Measurements from ENCODE around the gene SLC35A2. TPM values are rescaled to one million over a fixed set of nuclear protein-coding genes. Genes with fewer than 3 reads are reported as not detected.

Gene SLC35A2
- 10 to 100 TPM; 30.4 to 37.3 (median 33.0) TPM for polyA plus RNA-seq (ENCODE audit: insufficient read length in 4 of 4)

- DNase-seq (ENCODE audit: low read depth in 4 of 4, low spot score in 2 of 4) = peak in 2 of 4 donors; percentile 63 to 70
Measured at GRCh38 chrX:48911412-48912182, at the start of gene SLC35A2. Gene SLC35A2, minus strand, starts transcription at chrX:48911646. Its CDS starts 10 bp downstream, at chrX:48911636.

DNA sequence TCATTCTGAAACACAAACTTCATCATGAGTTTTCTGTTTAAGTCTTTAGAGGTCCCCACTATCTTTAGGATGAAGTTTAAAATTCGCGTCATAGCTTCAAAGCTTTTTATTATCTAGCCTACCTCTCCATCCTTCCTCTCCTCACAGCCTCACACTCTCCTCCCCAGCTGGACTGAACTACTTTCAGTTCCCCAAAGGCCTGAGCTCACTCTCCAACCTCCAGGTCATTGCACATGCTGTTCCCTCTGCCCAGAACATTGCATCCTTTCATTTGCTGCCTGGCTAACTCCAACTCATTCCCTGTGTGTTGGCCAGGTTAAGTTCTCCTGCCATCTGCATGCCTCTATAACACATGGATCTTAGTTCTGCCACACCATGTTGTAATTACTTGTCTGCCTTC lies 48.8 kb upstream of the SLC35A2 start:
- no peak for DNase-seq (ENCODE audit: low read depth in 4 of 4, low spot score in 2 of 4)

DNA sequence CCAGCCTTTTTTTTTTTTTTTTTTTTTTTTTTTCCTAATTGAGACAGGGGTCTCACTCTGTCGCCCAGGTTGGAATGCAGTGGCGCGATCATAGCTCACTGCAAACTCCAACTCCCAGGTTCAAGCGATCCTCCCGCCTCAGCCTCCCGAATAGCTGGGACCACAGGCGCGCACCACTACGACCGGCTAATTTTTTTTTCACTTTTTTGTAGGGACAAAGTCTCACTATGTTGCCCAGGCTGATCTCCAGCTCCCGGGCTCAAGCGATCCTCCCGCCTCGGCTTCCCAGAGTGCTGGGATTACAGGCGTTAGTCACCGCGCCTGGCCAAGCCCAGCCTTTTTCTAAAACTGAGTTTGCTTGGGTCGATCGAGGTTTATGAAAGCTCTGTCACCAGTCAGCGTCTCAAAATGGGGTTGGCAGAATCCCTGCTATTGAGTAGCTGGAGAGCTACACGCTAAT lies 47.2 kb upstream of the SLC35A2 start:
- DNase-seq (ENCODE audit: low read depth in 4 of 4, low spot score in 2 of 4) = no peak

- peak; percentile 89 to 94 (median 92) for DNase-seq (ENCODE audit: low read depth in 4 of 4, low spot score in 2 of 4)
Measured at GRCh38 chrX:48957827-48958634, 46.6 kb upstream of the SLC35A2 start.

DNA sequence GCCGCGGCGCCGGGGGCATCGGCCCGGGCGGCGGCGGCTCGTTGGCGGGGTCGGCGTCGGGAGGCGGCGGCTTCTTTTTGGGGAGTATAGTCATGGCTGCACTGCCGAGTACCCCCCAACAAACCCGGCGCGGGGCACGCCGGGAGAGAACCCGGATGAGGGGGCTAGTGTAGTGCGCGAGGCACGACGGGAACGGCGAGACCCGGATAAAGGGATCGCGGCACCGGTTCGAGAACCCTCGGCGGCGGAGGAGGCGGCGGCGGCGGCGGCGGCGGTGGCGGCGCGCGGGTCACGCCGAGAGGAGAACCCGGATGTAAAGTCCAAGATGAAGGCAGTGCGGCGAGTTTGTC lies 46.0 kb upstream of the SLC35A2 start, which contains the start of gene OTUD5:
Gene OTUD5, minus strand, starts transcription at position 131 of the 350 bp plus-strand sequence. Its CDS starts 37 bp downstream, at position 94.
- DNase-seq (ENCODE audit: low read depth in 4 of 4, low spot score in 2 of 4) = no peak

DNA sequence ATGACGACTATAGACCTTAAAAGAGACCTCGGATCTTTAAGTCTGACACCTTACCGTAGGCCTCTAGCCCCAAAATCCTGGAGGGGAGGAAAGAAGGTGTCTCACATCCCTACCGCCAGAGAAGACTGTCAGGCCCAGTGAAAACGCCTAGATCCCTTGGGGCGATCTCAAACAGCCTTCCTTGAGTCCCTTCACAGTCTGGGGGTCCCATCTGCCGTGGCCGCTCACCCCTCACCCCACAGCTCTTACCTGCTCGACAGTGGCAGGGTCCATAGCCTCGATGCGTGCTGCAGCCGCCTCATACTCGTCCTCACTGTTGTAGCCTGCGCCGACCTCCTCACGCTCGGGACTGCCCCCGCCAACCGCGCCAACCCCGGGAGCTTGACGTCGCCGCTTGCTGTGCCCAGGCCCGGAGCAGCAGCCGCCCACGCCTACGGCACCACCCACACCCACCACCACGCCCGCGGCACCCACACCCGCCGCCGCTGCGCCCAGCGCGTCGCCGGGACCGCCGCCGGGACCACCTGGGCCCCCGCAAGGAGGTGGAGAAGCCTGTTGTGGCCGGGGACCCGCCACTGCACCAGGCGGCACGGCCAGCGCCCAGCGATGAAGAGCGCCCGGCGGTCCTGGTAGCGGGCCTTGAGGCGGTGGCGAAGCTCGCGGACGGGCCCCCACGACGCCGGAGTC lies 45.4 kb upstream of the SLC35A2 start:
- DNase-seq (ENCODE audit: low read depth in 4 of 4, low spot score in 2 of 4) = no peak

DNA sequence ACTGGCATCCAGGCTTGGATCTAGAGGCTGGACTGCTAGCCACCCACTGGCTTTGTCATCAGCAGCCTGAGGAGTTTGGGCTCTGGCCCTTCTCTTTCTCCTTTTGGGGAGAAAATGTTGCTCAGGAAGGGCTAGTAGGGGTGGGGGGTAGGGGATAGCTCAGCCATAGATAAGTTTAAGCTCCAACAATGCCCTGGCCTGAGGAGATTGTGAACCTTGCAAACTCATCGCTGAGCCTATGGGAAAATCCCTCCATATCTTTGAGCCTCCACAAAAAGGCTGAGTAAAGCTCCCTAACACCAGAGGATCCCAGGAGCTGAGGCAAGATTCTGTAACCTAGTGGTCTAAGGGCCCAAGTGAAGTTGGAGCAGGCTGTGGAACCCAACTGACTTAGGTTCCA lies 37.1 kb upstream of the SLC35A2 start:
- DNase-seq (ENCODE audit: low read depth in 4 of 4, low spot score in 2 of 4) = no peak

DNA sequence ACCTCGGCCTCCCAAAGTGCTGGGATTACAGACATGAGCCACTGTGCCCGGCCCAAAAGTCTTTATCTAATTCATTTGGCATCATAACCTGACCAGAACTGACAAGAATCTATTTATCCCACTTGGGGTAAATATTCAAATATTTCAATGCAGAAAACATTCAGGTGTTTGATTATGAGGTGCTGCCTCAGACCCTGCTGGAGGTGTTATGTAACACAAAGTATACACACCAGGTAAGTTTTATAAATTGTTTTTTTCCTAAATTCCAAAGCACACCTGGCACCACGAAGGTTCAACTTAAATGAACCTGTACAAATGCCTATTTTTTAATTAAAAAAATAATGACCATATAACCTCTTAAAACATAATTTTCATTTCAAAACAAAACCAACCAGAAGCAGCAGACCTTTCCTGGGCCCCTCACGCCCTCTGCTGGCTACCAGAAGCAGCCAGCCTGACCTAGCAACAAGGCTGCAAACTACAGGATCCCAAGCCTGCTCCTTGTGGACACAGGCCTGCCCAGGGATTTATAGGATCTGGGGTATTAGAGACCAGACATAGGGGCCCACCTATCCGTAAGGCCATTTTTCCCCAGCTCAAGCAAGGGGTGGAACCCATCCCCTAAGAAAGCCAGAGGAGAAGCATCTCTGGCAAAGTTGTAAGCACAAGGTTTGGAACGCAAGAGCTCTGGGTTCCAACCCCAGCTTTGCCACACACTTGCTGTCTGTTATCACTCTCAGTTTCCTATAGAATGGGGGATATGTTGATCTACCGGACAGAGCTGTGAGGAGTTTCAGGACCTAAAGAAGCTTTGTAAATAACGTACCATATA lies 34.3 kb upstream of the SLC35A2 start:
- no peak for DNase-seq (ENCODE audit: low read depth in 4 of 4, low spot score in 2 of 4)

GRCh38 chrX:48942895-48943294 lies 31.4 kb upstream of the SLC35A2 start:
- DNase-seq (ENCODE audit: low read depth in 4 of 4, low spot score in 2 of 4) = no peak

- no peak for DNase-seq (ENCODE audit: low read depth in 4 of 4, low spot score in 2 of 4)
Measured at GRCh38 chrX:48940404-48940955, 29.0 kb upstream of the SLC35A2 start.

DNA sequence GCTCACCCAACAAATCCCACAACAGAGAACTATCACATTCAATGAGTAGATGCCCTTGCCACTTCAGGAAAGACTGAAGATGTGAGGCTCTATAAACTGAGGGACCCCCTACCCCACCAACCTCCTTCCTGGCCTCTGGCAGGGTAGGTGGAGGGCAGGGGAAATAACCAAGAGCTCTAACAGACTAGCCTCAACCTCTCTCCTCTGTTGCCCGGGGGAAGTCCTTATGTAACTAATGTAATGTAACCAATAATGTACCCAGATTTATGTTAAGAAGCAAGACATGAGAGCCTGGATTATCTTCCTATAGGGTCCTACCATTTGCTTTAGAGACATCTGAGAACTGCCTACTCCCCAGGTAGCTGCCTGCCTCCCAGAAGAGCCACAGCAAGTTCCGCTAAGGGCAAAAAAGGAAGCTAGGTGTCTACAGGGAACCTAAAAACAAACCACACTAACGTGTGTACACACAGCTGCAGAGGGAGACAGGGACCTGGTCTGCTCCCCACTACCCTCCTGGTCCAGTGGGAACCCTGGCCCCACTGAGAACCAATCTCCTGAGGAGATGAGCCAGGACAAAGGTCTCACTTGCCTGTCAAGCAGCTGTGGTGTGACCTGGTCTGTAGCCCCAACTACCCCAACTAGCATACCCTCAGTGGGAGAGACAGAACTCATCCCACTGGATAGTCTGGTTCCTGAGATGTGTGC lies 28.2 kb upstream of the SLC35A2 start:
- no peak for DNase-seq (ENCODE audit: low read depth in 4 of 4, low spot score in 2 of 4)

GRCh38 chrX:48938721-48939425 lies 27.4 kb upstream of the SLC35A2 start:
- DNase-seq (ENCODE audit: low read depth in 4 of 4, low spot score in 2 of 4) = no peak

DNA sequence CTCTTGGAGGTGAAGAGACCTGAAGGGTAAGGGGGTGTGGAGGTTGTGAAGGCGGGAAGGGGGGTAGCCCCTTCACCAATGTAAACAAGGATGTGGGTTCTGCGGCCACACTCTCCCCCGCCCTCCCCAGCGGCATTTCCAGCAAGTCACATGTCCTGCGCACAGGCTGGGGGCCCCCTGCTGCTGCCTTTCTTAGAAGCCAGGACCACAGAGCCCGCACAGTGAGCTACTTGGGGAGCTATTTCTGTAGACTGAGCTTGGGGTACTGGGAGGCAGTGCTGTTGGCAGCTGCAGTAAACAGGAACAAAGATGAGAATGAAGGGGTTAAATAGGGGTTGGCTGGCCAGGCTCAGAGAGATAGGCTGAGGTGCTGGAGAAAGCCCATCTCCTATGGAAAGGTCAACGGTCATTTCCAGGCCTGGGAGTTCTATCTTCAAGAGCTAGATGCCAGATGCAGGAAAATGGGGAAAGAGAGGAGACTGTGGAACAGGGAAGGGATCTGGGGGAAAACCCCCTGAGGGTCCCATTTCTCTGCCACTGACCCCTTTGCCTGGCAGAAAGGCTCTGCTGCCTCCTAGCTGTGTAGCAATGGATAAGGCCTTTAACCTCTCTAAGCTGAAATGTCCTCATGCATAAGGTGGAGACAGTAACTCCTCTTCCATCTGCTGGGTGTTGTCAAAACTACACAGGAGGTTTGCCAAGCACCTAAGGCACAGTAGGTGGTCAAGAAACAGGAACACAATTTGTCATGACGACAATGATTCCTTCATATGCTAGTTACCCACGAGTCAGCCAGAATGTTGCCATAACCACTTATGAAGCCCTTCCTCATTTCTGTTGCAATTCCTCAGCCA lies 25.8 kb upstream of the SLC35A2 start:
- no peak for DNase-seq (ENCODE audit: low read depth in 4 of 4, low spot score in 2 of 4)

GRCh38 chrX:48936429-48937053 lies 25.1 kb upstream of the SLC35A2 start:
- DNase-seq (ENCODE audit: low read depth in 4 of 4, low spot score in 2 of 4) = no peak

DNA sequence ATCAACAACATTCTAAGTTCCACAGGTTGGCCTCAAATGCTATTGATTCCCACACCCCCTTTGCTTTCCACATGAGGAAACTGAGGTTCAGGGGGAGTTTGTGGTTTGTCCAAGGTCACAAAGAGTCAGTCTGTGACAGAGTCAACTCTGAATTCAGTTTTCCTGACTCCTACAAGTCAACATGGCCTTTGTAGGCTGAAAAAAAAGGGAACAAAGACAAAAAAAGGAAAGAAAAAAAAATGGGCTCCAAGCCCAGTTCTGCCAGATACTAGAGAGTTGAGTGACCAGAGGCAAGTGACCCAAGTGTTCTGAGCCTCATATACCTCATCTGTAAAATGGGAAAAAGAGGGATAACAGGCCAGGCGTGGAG lies 23.8 kb upstream of the SLC35A2 start:
- no peak for DNase-seq (ENCODE audit: low read depth in 4 of 4, low spot score in 2 of 4)

GRCh38 chrX:48934581-48935300 lies 23.3 kb upstream of the SLC35A2 start:
- DNase-seq (ENCODE audit: low read depth in 4 of 4, low spot score in 2 of 4) = no peak

- DNase-seq (ENCODE audit: low read depth in 4 of 4, low spot score in 2 of 4) = no peak
Measured at GRCh38 chrX:48933757-48934156, 22.3 kb upstream of the SLC35A2 start.
